Measurements from ENCODE around the gene ACKR2. TPM values are rescaled to one million over a fixed set of nuclear protein-coding genes. Genes with fewer than 3 reads are reported as not detected.

The ACKR2 gene
- total RNA-seq, 1 experiment from 2014 or later = not detected

- WGBS (ENCODE audit: extremely low coverage, insufficient read length, low lambda C conversion rate) = no CpG with 5 or more reads among the region's 8 CpGs
- no peaks in the 10 kb centered on the region for H3K36me3 Mint-ChIP-seq (ENCODE audit: insufficient read depth in 1 of 3, low read depth in 3 of 3)
- no peak overlapping the region for H3K4me3 Mint-ChIP-seq
Observed at GRCh38 chr3:42865256-42865655, 56.0 kb downstream of the ACKR2 start.

More at GRCh38 chr3:42865256-42865655, 56.0 kb downstream of the ACKR2 start:
- TF ChIP-seq CTCF (conservative IDR thresholded peaks at IDR 0.05) = no peak
- H2BK5ac ChIP-seq (ENCODE audit: insufficient read length, low read length) = no peak overlapping the region
- no peak overlapping the region for H2BK120ac ChIP-seq (ENCODE audit: low read depth, low read length, poor library complexity, severe bottlenecking)
- no peak overlapping the region for H3K18ac ChIP-seq (ENCODE audit: insufficient read length, low read depth, low read length)
- no peak overlapping the region for H3K4me2 ChIP-seq (ENCODE audit: insufficient read depth, insufficient read length, low read length)
- no peak overlapping the region for H3T11ph ChIP-seq (ENCODE audit: low read length)
- H3K23ac ChIP-seq (ENCODE audit: insufficient read length, low read depth, low read length) = no peak overlapping the region
- DNase-seq = no peak
- Mint-ChIP-seq H3K9me3 (no peaks in the 10 kb centered on the region), H3K27ac (no peak overlapping the region), H3K4me1 (no peaks in the 10 kb centered on the region), H3K27me3 (ENCODE audit: low read depth) (peaks cover 22% of the 10 kb centered on the region)
- H3K79me1 ChIP-seq (ENCODE audit: insufficient read depth, low read depth, low read length, poor library complexity, severe bottlenecking) = no peaks in the 10 kb centered on the region
- H3K56ac ChIP-seq (ENCODE audit: insufficient read length, low read depth, low read length) = no peak overlapping the region
- H3K9me3 ChIP-seq (ENCODE audit: control insufficient read depth, low read depth, low read length) = no peaks in the 10 kb centered on the region
- H3K4me1 ChIP-seq (ENCODE audit: insufficient read depth, low read length) = no peaks in the 10 kb centered on the region
- no peak overlapping the region for H2AFZ ChIP-seq (ENCODE audit: low read length)
- H3K27me3 ChIP-seq (ENCODE audit: insufficient read depth, low read length) = no peaks in the 10 kb centered on the region
- H3K14ac ChIP-seq (ENCODE audit: insufficient read depth, low read length) = no peak overlapping the region
- no peak overlapping the region for H3K9ac ChIP-seq (ENCODE audit: extremely low read depth, insufficient read length, low read length)
- no peak overlapping the region for H2BK12ac ChIP-seq (ENCODE audit: insufficient read length, low read depth, low read length)
- no peak overlapping the region for H2BK15ac ChIP-seq (ENCODE audit: low read depth, low read length)
- H4K20me1 ChIP-seq (ENCODE audit: control insufficient read depth, insufficient read depth, insufficient read length) = no peaks in the 10 kb centered on the region
- H3K27ac ChIP-seq (ENCODE audit: insufficient read length, low read depth, low read length) = no peak overlapping the region
- no peak overlapping the region for H3K4ac ChIP-seq (ENCODE audit: low read depth, low read length)
- no peak overlapping the region for H2AK5ac ChIP-seq (ENCODE audit: insufficient read length, low read length)
- no peak overlapping the region for H4K91ac ChIP-seq (ENCODE audit: insufficient read length, low read depth, low read length)
- H4K8ac ChIP-seq (replicated peaks; ENCODE audit: insufficient read length, low read depth, low read length) = no peak overlapping the region
- no peaks in the 10 kb centered on the region for H3K23me2 ChIP-seq (ENCODE audit: insufficient read length, low read depth, low read length, poor library complexity, severe bottlenecking)
- H4K5ac ChIP-seq (ENCODE audit: insufficient read length, low read depth, low read length) = no peak overlapping the region
- no peak overlapping the region for H2BK20ac ChIP-seq (ENCODE audit: low read depth, low read length, poor library complexity, severe bottlenecking)
- H3K79me2 ChIP-seq (ENCODE audit: insufficient read depth, low read length) = no peaks in the 10 kb centered on the region
